ENCODE results near the gene SF3B6.
"Not testable (repeated sequence)": the region's sequence is repeated elsewhere in the genome, so short reads cannot be mapped to it uniquely, and the experiment has no call there.

SF3B6 gene

GRCh38 chr2:24075915-24076848 is at the start of gene SF3B6:
SF3B6 (minus strand) TSS chr2:24076326; CDS start chr2:24076229, 97 bp downstream.
- peak; percentile 100 for DNase-seq

GRCh38 chr2:24123922-24124580 is 47.9 kb upstream of the SF3B6 start:
- DNase-seq, result no peak

GRCh38 chr2:24123195-24123921 is 47.2 kb upstream of the SF3B6 start, which contains the start of the genes FAM228B and PFN4:
FAM228B (plus strand) TSS chr2:24123469; CDS start chr2:24124362, 893 bp downstream.
PFN4 (minus strand) TSS chr2:24123334; CDS start chr2:24122535, 799 bp downstream.
- DNase-seq, result peak; percentile 58

GRCh38 chr2:24122366-24123194 is 46.5 kb upstream of the SF3B6 start:
- no peak for DNase-seq

GRCh38 chr2:24121469-24121868 is 45.3 kb upstream of the SF3B6 start:
- DNase-seq, result no peak

- DNase-seq, result no peak
These were observed 44.9 kb upstream of the SF3B6 start for GRCh38 chr2:24121066-24121465.

GRCh38 chr2:24117902-24118301 is 41.8 kb upstream of the SF3B6 start:
- DNase-seq, result no peak

- no peak for DNase-seq
These were observed 38.9 kb upstream of the SF3B6 start for GRCh38 chr2:24115057-24115456.

GRCh38 chr2:24111407-24111901 is 35.3 kb upstream of the SF3B6 start:
- DNase-seq, result no peak

- DNase-seq, result no peak
These were observed 34.7 kb upstream of the SF3B6 start for GRCh38 chr2:24110660-24111303.

GRCh38 chr2:24109431-24109830 is 33.3 kb upstream of the SF3B6 start:
- not testable (repeated sequence) for DNase-seq

GRCh38 chr2:24107336-24107735 is 31.2 kb upstream of the SF3B6 start:
- no peak for DNase-seq

GRCh38 chr2:24106786-24107185 is 30.7 kb upstream of the SF3B6 start:
- DNase-seq, result no peak

GRCh38 chr2:24105816-24106215 is 29.7 kb upstream of the SF3B6 start:
- no peak for DNase-seq

- no peak for DNase-seq
These were observed 28.8 kb upstream of the SF3B6 start for GRCh38 chr2:24104906-24105305.

GRCh38 chr2:24104110-24104650 is 28.1 kb upstream of the SF3B6 start:
- no peak for DNase-seq

GRCh38 chr2:24102677-24103076 is 26.6 kb upstream of the SF3B6 start:
- DNase-seq, result no peak

- DNase-seq, result no peak
These were observed 25.9 kb upstream of the SF3B6 start for GRCh38 chr2:24101992-24102391.

- not testable (repeated sequence) for DNase-seq
These were observed 24.6 kb upstream of the SF3B6 start for GRCh38 chr2:24100732-24101131.

- not testable (repeated sequence) for DNase-seq
These were observed 19.1 kb upstream of the SF3B6 start for GRCh38 chr2:24095171-24095677.

GRCh38 chr2:24093270-24093669 is 17.1 kb upstream of the SF3B6 start:
- DNase-seq, result not testable (repeated sequence)

All from RPMI8226 (cell line).